RCC 7860 (cell line): ENCODE measurements around the gene FOCAD.

Experiments used
- DNase-seq: peaks from one replicate; pipeline ENCODE4 v3.0.0-alpha.2; 2015; ENCODE audit warnings: low spot score
- FAIRE-seq: peaks from 2 replicates; lab custom pipeline; 2012; peaks lifted over from hg19 to GRCh38; lab: Jason Lieb, UNC

The FOCAD gene

DNA sequence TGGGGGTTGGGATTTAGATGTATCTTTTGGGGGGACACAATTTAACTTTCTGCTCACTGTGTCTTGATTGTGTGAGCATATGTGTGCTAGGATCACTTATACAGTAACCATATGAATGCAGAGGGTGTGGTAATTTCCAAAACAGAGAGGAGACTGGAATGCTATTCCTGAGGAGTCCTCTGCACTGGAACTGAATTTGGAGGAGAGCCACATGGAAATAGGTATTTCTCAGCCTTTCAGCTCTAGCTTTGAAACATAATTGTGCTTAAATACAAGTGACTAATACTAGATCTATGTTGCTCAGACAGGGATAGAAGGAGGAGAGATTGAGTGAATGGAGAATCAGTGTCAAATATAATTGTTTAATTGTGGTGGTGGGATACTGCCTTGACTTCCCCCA is 45.5 kb downstream of the FOCAD start:
- FAIRE-seq = no peak
- no peak for DNase-seq

DNA sequence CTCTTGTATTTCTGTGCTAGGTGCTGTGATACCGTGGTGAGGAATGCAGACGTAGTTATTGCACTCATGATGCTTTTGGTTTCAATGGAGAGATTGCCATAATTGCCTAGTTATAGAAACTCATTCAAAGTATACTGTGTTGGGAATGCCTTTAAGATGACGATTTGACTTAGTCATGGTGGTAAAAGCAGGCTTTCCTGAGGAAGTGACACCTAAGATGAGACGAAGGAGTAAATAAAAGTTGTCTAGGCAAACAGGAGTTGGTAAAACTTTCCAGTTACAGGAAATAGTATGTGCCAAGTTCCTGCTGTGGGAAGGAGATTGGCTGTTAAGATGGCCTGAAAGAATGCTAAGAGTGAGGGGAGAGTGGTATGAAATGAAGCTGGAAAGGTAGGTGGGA is 48.1 kb downstream of the FOCAD start:
- DNase-seq (peak; percentile 61), FAIRE-seq (no peak)

DNA sequence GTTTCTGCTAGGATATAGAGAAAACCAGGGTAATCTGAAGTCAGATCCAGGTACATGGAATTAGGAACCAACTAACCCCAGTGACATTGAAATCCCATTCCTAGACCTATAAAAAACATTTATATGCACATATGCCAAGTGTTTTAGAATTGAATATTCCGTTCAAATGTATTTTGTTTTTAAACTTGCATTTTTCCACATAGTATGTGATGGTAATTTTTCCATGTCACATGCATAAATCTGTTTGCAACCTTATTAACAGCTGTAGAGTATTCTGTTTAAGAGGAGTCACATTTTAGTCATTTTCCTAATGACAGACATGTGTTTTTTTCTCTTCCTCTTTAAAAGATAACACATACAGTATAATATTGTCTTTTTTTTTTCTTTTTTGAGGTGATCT is 50.2 kb downstream of the FOCAD start:
- DNase-seq (no peak), FAIRE-seq (no peak)

DNA sequence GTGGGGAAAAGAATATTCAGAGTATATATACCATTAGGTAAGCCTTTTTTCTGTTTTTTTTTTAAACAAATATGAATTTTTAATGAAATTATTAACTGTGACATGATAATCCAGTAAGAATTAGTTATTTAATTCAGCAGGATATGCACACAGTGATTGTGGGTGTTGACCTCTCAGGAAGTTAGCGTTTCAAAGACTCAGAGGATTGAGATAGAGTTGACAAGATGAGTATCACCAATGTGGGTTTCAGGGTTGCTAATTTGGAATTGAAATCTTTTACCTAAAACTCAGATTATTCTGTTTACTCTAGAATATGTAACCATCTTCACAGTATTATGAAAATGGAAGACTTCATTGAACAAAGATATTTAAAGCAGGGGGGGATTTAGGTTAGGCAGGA is 56.2 kb downstream of the FOCAD start:
- FAIRE-seq (no peak), DNase-seq (no peak)

DNA sequence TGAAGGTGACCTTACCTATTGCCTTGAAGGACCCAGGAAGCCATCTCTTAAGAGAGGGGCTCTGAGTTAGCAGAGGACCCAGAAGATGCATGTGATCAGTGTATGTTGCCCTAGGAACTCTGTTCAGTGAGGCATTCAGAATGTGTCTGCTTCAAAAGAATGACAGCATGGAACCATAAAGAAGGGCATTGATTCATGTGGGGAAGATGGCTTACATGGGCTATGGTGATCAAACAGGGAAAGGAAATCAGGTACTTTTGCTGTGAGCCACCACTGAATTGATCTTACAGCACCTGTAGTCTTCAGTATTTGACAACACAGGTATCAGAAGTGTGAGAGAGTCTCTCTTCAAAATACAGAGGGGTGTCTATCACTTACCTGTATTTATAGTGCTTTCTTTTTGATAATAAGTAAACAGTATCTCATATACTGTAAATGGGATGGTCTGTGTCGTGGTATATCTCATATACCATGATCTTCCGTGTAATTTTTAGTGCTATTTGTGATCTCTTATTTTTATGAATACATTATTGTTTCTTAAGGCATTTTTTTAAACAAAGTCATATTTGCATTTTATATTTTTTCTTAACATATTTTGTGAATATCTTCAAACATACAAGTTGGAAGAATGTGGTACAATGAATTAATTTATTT is 57.0 kb downstream of the FOCAD start:
- DNase-seq (no peak), FAIRE-seq (no peak)

DNA sequence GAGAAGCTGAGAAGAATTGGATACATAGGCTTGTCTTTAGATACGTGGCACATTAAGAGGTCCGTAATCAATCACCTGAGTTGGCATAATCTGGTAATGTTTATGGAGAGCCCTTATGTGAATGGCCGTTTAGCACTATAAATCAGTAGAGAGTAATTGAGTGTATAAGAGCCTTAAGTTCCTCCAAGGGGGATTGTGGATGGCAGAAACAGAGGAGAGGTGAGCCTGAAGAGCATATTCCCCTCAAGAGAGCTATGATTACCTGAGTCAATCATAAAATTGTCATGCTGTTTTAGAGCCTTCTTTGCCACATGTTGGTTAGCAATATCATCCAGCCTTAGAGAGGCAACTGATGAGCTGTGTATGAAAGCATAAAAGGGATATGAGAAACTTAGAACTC is 58.8 kb downstream of the FOCAD start:
- FAIRE-seq = no peak
- DNase-seq = no peak

DNA sequence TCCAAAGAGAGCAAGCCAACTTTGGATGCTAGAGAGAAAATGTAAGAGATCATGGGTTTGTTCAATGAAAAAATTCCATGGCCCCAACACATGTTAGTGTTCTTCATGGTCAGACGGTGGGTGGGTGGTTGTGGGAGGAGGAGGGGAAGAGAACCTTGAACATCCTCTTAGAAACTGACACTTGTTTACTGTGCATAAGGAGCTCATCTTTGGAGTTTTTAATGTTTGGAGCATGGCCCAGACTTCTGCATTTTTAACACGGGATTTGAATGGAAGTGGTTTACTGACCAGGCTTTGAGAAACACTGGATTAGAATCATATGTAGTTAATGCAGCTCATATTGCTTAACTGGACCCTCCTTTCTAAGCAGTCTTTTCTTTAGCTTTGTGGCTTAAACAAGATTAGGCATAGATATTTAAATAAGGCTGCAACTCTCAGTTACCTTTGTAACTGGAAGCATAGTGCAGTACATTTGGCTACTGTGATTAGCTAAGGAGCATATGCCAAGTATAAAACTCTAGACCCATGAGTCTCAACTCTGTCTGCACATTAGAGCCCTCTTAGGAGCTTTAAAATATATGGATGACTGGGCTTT is 60.1 kb downstream of the FOCAD start:
- no peak for FAIRE-seq
- no peak for DNase-seq

DNA sequence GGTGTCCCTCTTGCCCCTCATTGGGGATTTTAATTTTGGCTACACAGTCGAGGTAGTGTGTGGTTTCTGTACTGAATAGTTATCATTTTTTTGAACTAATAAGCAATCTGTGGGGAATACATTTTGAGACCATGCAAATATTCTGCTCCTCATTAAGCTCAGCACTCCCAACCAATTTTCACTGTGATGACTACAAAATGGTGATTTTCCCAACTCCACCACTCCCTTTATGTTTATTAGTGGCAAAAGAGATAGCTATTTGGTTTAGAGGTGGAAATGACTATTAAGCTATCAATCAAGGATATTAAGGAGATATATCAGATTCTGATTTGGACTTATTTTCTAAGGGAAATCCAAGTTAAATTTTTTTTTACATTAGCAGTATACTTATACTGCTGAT is 62.9 kb downstream of the FOCAD start:
- DNase-seq (no peak), FAIRE-seq (no peak)

DNA sequence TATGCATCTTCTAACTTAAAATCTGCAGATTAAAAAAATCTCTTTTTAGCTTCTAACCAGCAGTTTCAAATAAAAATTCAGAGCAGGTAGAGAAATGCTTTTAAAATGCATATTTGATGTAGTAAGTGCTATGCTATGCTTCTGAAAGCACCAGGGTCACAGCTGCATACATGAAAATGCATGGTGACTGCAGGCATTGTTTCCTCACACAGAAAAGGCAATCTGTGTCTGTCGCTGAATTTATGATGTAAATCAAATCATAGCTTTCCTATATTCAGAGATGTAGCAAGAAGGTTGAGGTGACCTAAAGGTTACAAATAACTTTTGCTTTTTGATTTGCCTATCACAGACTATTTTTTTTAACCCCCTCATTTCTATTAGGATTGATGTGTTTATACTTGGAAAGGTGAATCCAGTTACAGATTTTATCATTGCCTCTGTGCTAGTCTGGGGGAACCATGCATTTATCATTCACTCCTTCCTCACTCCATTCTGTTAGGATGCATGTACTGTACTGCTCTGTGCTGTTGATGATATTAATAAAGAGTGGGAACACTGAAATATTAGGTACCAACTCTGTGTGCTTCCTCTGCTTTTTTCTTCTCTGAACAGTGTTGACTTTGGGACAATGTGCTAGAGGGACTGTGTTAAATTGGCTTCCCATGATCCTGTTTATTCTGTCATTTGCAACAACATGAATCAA is 65.6 kb downstream of the FOCAD start:
- no peak for FAIRE-seq

DNA sequence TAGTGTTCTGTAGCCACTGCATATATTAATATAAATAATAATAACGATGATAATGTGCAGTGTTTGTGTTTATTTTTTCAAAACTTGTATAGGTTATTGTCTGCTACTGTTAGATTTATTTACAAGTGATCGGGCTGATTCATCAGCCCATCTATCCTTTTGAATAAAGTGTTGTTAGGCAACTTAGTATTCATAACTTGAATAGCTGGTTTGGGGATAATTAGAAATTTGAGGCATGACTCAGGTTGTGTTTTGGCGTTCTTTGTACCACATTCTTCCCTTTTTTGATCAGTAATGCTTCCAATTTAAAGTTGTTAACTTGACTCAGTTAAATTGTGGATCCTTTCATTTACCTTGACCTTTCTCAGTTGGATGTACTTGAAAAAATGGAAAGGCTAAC is 69.7 kb downstream of the FOCAD start:
- DNase-seq (no peak), FAIRE-seq (no peak)

More for the DNA sequence above, 65.6 kb downstream of the FOCAD start:
- no peak for DNase-seq

DNA sequence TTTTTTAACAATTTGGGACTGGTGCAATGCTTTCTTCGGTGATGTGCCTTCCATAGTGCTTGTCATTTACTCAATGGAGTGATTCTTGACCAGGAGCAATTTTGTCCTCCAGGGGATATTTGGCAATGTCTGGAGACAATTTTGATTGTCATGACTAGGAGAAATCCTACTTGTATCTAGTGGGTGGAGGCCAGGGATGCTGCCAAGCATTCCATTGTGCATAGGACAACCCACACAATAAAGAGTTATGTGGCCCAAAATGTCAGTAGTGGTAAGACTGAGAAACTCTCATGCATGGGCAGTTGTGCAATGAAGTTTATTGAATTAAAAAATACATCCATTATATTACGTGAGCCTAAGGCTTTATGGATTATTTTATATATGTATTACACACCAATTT is 70.5 kb downstream of the FOCAD start:
- no peak for FAIRE-seq
- DNase-seq = no peak

DNA sequence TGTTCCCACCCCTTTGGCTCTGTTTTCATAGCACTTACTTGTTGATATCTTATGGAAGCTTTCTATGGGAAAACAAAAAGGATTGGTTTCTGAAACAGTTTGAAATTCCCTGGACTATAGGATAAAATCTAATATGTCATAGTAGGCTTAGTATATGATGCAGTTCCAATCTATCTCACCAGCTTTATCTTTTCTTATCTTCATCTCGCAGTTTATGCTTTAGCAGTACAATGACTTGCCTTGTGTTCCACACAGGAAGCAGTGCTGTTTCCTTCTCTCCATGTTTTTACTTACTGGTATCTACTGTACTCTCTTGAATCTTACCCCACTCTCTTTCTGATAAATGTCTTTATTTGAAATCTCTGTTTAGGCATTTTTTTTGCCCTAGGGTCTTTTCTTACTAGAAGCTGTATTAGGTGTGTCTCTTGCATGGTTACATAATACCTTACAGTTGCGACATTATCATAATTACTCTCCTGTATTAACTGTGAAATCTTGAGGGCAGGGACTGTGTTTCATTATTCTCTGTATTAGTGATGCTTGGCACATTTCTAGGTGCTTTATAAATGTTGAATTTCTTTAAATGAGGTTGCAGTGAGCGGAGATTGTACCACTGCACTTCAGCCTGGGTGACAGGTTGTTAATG is 76.3 kb downstream of the FOCAD start:
- no peak for FAIRE-seq
- DNase-seq = no peak

DNA sequence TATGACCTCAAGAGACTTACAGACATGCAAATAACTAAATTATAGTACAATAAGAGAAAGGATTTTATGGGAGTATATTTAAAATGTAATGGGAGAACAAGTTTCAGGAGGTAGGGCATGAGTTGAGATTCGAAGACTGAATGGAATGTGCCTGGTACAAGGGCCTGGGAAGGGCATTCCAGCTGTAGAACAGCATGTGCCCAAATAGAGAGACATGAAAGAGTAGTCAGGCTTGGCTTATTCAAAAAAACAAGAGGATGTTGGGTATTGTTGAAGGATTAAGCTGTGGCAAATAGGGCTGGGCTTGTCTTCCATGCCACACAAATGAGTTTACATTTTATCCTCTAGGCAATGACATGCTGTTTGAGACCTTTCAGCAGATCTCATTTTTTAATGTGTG is 86.9 kb downstream of the FOCAD start:
- no peak for FAIRE-seq
- DNase-seq = no peak

DNA sequence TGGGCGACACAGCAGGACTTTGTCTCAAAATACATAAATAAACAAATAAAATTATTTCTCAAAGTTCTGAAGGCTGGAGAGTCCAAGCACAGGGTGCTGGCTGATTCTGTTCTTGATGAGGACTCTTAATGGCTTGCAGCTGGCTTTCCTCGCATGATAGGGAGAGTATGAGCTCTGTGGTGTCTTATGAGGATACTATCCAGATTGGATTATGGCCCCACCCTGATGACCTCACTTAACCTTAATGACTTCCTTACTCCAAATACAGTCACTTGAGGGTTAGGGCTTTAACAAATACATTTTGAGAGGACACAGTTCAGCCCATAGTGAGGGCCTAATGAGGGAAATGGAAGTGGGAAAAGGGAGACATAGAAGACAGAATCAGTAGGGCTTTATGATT is 87.7 kb downstream of the FOCAD start:
- no peak for DNase-seq
- no peak for FAIRE-seq

DNA sequence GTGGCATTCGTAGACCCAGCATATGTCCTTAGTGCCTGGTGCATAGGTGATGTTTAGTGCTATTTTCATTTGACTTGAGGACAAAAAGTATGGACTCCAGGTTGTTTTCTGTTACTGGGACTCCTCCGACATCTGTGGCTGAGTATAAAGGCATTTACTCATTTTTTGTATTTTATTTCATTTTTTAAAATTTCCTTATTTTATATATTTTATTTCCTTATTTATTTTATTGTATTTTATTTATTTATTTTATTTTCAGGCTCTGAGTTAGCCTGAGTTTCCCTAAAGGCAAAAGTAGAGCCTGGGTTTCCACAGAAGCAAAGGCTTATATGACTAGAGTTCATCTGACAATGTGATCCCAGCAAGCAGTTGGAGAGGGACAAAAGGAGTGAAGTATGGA is 91.6 kb downstream of the FOCAD start:
- no peak for FAIRE-seq
- DNase-seq = no peak

DNA sequence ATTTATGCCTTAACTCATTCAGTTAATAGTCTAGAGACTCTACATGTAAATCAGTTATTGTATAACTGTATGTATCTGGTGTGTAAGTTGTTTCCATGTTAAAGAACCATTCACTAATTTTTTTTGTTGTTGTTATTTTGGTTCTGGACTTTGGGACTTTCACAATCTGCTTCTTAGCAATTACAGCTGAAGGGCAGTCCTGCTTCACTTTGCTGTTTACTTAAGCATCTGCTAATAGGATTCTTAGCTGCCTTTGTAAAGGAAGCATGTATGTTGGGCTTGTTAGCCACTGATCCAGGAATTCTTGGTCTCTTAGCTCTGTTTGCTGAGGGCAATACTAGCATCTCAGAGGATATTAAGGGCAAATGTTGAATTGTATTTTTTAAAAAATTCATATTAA is 97.0 kb downstream of the FOCAD start:
- FAIRE-seq (no peak), DNase-seq (no peak)

DNA sequence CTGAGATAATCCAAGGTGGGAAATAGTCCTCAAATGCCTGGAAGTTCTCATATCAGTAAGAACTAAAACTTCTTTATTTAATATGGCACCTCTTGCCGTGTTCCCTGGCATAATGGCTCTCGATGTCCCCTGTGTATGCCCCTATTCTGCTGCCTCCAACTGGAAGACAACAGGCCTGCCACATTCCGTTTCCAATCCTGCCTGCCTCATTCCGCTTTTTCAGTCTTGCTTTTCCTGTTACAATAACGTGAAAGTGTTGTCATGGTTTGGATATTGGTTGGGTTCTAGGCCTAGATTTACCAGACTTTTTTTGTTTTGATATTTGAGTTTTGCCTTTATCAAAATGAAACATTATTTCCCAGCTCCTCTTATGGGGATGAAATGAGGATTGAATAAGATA is 98.2 kb downstream of the FOCAD start:
- FAIRE-seq (no peak), DNase-seq (no peak)

DNA sequence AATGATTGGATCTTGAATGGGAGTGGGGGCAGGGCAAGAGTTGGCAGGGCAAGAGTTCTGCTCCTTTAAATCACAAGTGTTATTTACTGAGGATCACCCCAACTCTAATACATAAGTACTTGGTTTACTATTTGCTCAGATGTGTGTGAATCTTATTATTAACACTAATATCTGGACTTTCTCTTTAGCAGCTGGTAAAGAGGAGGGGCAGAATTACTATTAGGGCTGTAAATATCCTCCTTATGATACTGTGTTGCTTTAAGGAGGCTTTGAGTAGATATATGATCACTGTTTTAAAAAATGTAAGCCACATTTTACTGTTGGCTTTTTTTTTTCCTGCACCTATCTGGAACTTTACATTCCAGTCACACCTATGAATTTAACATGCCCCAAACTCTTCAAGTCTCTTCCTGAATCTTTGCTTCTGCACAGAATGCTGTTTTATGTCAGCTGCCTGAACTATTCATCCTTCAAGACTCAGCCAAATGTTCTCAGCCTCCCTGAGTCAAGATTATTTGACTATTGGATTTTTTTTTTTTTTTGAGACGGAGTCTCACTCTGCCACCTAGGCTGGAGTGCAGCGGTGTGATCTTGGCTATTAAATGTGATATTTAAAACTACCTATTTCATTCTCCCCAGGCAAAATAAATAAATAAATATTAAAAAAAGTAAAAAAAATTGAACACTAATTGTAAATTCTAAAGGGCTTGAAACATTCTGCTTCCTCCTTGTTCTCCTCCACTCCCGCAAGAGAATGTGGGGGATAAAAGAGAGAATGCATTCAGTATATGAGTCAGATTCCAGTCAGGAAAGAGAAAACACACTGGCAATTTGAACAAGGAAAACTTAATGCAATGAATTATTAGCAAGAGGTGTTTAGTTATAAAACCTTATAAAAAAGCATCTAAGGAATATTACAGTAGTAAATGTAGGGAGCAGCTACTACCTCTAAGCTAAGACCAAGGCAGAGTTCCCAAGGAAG is 99.3 kb downstream of the FOCAD start:
- DNase-seq = no peak
- no peak for FAIRE-seq

DNA sequence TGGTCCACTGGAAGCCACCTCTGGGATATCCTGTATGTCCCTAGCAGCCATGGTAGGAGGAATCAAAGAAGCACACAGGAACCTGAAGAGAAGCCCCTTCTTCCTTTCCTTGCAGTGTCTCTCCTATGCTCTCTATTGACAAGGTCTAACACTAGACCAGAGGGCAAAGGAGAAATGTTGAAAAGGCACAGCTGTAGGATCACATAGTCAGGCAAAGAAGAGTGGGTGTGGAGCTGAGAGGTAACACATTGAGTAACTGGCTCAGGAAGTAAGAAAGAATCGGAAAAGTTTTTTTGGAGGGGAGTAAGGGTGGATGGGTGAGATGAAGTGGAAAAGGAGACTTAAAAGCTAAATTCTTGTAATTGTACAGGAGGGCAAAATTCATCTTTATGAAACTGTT is 100.1 kb downstream of the FOCAD start:
- DNase-seq (no peak), FAIRE-seq (no peak)

DNA sequence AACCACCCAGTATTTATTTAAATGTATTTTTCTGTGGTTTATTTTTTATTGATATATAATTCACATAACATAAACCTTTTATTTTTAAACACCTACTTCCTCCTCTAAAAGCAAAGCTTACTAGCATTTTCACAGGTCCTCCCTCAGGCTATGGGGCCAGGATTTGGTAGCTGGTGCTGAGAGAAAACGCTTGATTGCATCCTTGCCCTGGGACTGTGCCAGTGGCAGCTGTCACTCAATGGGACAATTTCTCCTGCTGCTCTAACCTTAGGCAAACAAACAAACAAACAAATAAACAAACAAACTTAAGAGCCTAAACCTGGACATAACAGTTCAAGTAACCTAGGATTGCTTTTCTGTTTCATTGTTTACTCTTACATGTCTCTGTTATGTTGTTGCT is 102.7 kb downstream of the FOCAD start:
- DNase-seq (no peak), FAIRE-seq (no peak)
